Esophagus muscularis mucosa (tissue), 4 donors: ENCODE data around the gene CTDSP1. TPM values are rescaled to one million over a fixed set of nuclear protein-coding genes. Genes with fewer than 3 reads are reported as not detected.

Experiments
- DNase-seq: peaks from one replicate; pipeline ENCODE4 v3.0.0-alpha.2; 2017; ENCODE audit errors: extremely low spot score
- H3K27ac ChIP-seq, 4 donors: fragments of 200-600 bp; sonication (generic); replicated peaks in 1 of 4; 1 replicate in 3 of 4; 2 replicates in 1 of 4; pipeline ENCODE4 v1.5.1; 2016 to 2019; ENCODE audit warnings: mild to moderate bottlenecking in 1 of 4
- H3K27me3 ChIP-seq, 4 donors: fragments of 200-600 bp; sonication (generic); one replicate each; pipeline versions ENCODE4 v1.5.1 to v1.6.0; 2016 to 2019
- H3K36me3 ChIP-seq, 4 donors: fragments of 200-600 bp; sonication (generic); one replicate each; pipeline ENCODE4 v1.5.1; 2016 to 2019
- H3K4me1 ChIP-seq, 4 donors: fragments of 200-600 bp; sonication (generic); one replicate each; pipeline ENCODE4 v1.5.1; 2016 to 2019
- H3K4me3 ChIP-seq, 4 donors: fragments of 200-600 bp; sonication (generic); 1 replicate in 2 of 4; 2 replicates in 2 of 4; pipeline ENCODE4 v1.5.1; 2016 to 2019; ENCODE audit warnings: mild to moderate bottlenecking in 4 of 4, moderate library complexity in 1 of 4
- H3K9me3 ChIP-seq, 4 donors: fragments of 200-600 bp; sonication (generic); 1 replicate in 3 of 4; 2 replicates in 1 of 4; pipeline ENCODE4 v1.5.1; 2016 to 2019
- CTCF ChIP-seq, 3 experiments: fragments of 200-600 bp in 2 of 3; fragments of 450-650 bp in 1 of 3; sonication (generic) in 2 of 3; IDR thresholded peaks; one replicate each; pipeline ENCODE4 v1.5.1; 2017 to 2019; ENCODE audit warnings: antibody characterized with exemption in 3 of 3, mild to moderate bottlenecking in 2 of 3, moderate library complexity in 1 of 3
- EP300 ChIP-seq: sonication (generic); formaldehyde crosslinking; IDR thresholded peaks from one replicate; pipeline ENCODE4 v1.6.1; 2017; ENCODE audit warnings: antibody characterized with exemption
- POLR2A ChIP-seq: fragments of 450-650 bp; IDR thresholded peaks from one replicate; pipeline ENCODE4 v1.6.1; 2017; ENCODE audit warnings: antibody characterized with exemption, moderate library complexity, mild to moderate bottlenecking, low read depth
- POLR2AphosphoS5 ChIP-seq, 2 donors: sonication (generic); formaldehyde crosslinking; IDR thresholded peaks; one replicate each; pipeline ENCODE4 v1.6.1; 2017; ENCODE audit warnings: antibody characterized with exemption in 2 of 2
- WGBS: methylation state at CpG from one replicate; pipeline ENCODE4 v1.1.5; 2018; 5-methylcytosine and 5-hydroxymethylcytosine counted together
- intact Hi-C: fragments of 100-400 bp; cut with DNase I; formaldehyde crosslinking; loops from one replicate; pipeline ENCODE4 v1.15.1; 2023
- total RNA-seq, 4 donors: library from RNA; depleted of rRNA; stranded (reverse); fragments of >200 nt; gene quantifications; one replicate each; pipeline versions ENCODE4 v1.1.0 to v1.2.1, GENCODE V29; 2016

CTDSP1 gene
- 100 to 1,000 TPM; 121 to 176 (median 137) TPM for total RNA-seq

GRCh38 chr2:218399391-218400166, at the start of gene CTDSP1:
TSS of gene CTDSP1 (plus strand) at chr2:218399868. CDS start at chr2:218400091, 223 bp downstream.
- intact Hi-C loops, result loop anchor here (5.0 kb wide), 1 partner anchor 127 kb away; the partner anchor contains the start of genes AAMP and PNKD
- Histone ChIP-seq H3K9me3 (no peaks in the 10 kb centered on the region), H3K27me3 (no peaks in the 10 kb centered on the region), H3K4me3 (peak within 1 kb of the TSS; percentile 88 to 96 (median 93)), H3K27ac (peak within 1 kb of the TSS; percentile 98 to 100 (median 100)), H3K36me3 (peaks cover 25 to 36% (median 33%) of the 10 kb centered on the region in 4 donors), H3K4me1 (peaks cover 41 to 77% (median 71%) of the 10 kb centered on the region in 4 donors)
- 7% methylated on average over 6 of the region's 78 CpGs for WGBS
- TF ChIP-seq EP300, result no peak
- TF ChIP-seq POLR2AphosphoS5 (IDR thresholded peaks at IDR 0.05), result peak; percentile 89 to 93
- peak in 2 of 3 experiments; percentile 4 to 28 for TF ChIP-seq CTCF (IDR thresholded peaks at IDR 0.05)
- peak; percentile 79 for TF ChIP-seq POLR2A
- peak; percentile 98 for DNase-seq

- WGBS, result 92% methylated on average over 13 of the region's 14 CpGs
- peaks cover 0 to 14% (median 2%) of the 10 kb centered on the region in 4 donors for H3K9me3 ChIP-seq
- DNase-seq, result no peak
- H3K27ac ChIP-seq, result no peak overlapping the region
- H3K4me3 ChIP-seq, result no peak overlapping the region
- H3K36me3 ChIP-seq, result no peaks in the 10 kb centered on the region
- TF ChIP-seq POLR2AphosphoS5 (IDR thresholded peaks at IDR 0.05) (no peak), EP300 (no peak), CTCF (IDR thresholded peaks at IDR 0.05) (no peak), POLR2A (no peak)
- no peaks in the 10 kb centered on the region for H3K27me3 ChIP-seq
- peaks cover 0 to 10% (median 8%) of the 10 kb centered on the region in 4 donors for H3K4me1 ChIP-seq
- intact Hi-C loops, result no loop called here
Observed at GRCh38 chr2:218354045-218354444, 45.6 kb upstream of the CTDSP1 start.

- Histone ChIP-seq H3K4me1 (peaks cover 0 to 10% (median 8%) of the 10 kb centered on the region in 4 donors), H3K36me3 (no peaks in the 10 kb centered on the region), H3K9me3 (peaks cover 0 to 14% (median 2%) of the 10 kb centered on the region in 4 donors), H3K27me3 (no peaks in the 10 kb centered on the region), H3K4me3 (no peak overlapping the region), H3K27ac (no peak overlapping the region)
- TF ChIP-seq CTCF (IDR thresholded peaks at IDR 0.05) (no peak), POLR2A (no peak), EP300 (no peak), POLR2AphosphoS5 (IDR thresholded peaks at IDR 0.05) (no peak)
- intact Hi-C loops, result loop anchor here (5.0 kb wide), 1 partner anchor 53 kb away; no protein-coding TSS in a partner anchor
- DNase-seq, result no peak
- WGBS, result 86% methylated on average over 20 of the region's 20 CpGs
Observed at GRCh38 chr2:218354850-218355443, 44.7 kb upstream of the CTDSP1 start.

GRCh38 chr2:218357236-218358177, 42.2 kb upstream of the CTDSP1 start:
- no peak overlapping the region for H3K27ac ChIP-seq
- TF ChIP-seq POLR2A, result no peak
- no peak for TF ChIP-seq CTCF (IDR thresholded peaks at IDR 0.05)
- TF ChIP-seq EP300, result no peak
- no peak for TF ChIP-seq POLR2AphosphoS5 (IDR thresholded peaks at IDR 0.05)
- WGBS, result 69% methylated on average over 17 of the region's 17 CpGs
- no peaks in the 10 kb centered on the region for H3K9me3 ChIP-seq
- intact Hi-C loops, result loop anchor here (5.0 kb wide), 1 partner anchor 55 kb away; no protein-coding TSS in a partner anchor
- no peaks in the 10 kb centered on the region for H3K36me3 ChIP-seq
- no peaks in the 10 kb centered on the region for H3K27me3 ChIP-seq
- no peak for DNase-seq
- H3K4me3 ChIP-seq, result no peak overlapping the region
- peaks cover 0 to 10% (median 8%) of the 10 kb centered on the region in 4 donors for H3K4me1 ChIP-seq
